ENCODE measurements around the gene DENND2C. TPM values are rescaled to one million over a fixed set of nuclear protein-coding genes. Genes with fewer than 3 reads are reported as not detected.

Gene DENND2C
- polyA plus RNA-seq, 1 donor from 2014 or later = 0.26 TPM

GRCh38 chr1:114597949-114598348, 71.9 kb downstream of the DENND2C start:
- no peaks in the 10 kb centered on the region for H3K9me2 ChIP-seq (ENCODE audit: insufficient read depth, low read length)
- H3K4me2 ChIP-seq (ENCODE audit: low read length) = no peak overlapping the region
- H3K9me3 ChIP-seq (ENCODE audit: low read length) = no peaks in the 10 kb centered on the region
- H3K4me3 ChIP-seq (ENCODE audit: low read length) = no peak overlapping the region
- no peaks in the 10 kb centered on the region for H3F3A ChIP-seq (ENCODE audit: insufficient read depth, low read length, poor library complexity, severe bottlenecking)
- no peaks in the 10 kb centered on the region for H3K79me2 ChIP-seq (replicated peaks; ENCODE audit: insufficient read depth, low read length)
- no peak overlapping the region for H3K27ac ChIP-seq (ENCODE audit: low read length)
- H4K20me1 ChIP-seq (ENCODE audit: insufficient read depth) = no peaks in the 10 kb centered on the region
- TF ChIP-seq MXI1 (conservative IDR thresholded peaks at IDR 0.05; ENCODE audit: poor library complexity, severe bottlenecking) = no peak
- no peak for TF ChIP-seq CTCF (IDR thresholded peaks at IDR 0.05; ENCODE audit: poor library complexity, severe bottlenecking)
- no peak for TF ChIP-seq SMC3 (conservative IDR thresholded peaks at IDR 0.05; ENCODE audit: poor library complexity)
- TF ChIP-seq RAD21 (conservative IDR thresholded peaks at IDR 0.05) = no peak
- TF ChIP-seq EP300 (conservative IDR thresholded peaks at IDR 0.05; ENCODE audit: poor library complexity, severe bottlenecking) = no peak
- TF ChIP-seq EZH2 (IDR thresholded peaks at IDR 0.05; ENCODE audit: borderline replicate concordance, insufficient read depth, low read length, poor library complexity, severe bottlenecking) = no peak
- no peak for TF ChIP-seq POLR2AphosphoS5 (IDR thresholded peaks at IDR 0.05)
- TF ChIP-seq REST (IDR thresholded peaks at IDR 0.05; ENCODE audit: borderline replicate concordance) = no peak
- TF ChIP-seq TAF1 (IDR thresholded peaks at IDR 0.05; ENCODE audit: low read depth) = no peak
- H3K36me3 ChIP-seq (ENCODE audit: insufficient read depth, low read length) = no peaks in the 10 kb centered on the region
- H2AFZ ChIP-seq (ENCODE audit: low read depth, low read length) = no peak overlapping the region
- no peak overlapping the region for H3K9ac ChIP-seq (ENCODE audit: low read length)
- no peaks in the 10 kb centered on the region for H3K27me3 ChIP-seq (ENCODE audit: insufficient read depth, low read depth, low read length)

GRCh38 chr1:114595602-114596001, 74.2 kb downstream of the DENND2C start:
- H3K36me3 ChIP-seq (ENCODE audit: insufficient read depth, low read length) = no peaks in the 10 kb centered on the region

More at GRCh38 chr1:114595602-114596001, 74.2 kb downstream of the DENND2C start:
- no peaks in the 10 kb centered on the region for H4K20me1 ChIP-seq (ENCODE audit: insufficient read depth)
- H3K4me3 ChIP-seq (ENCODE audit: low read length) = no peak overlapping the region
- H3K9ac ChIP-seq (ENCODE audit: low read length) = no peak overlapping the region
- TF ChIP-seq SMC3 (conservative IDR thresholded peaks at IDR 0.05; ENCODE audit: poor library complexity) (no peak), EZH2 (IDR thresholded peaks at IDR 0.05; ENCODE audit: borderline replicate concordance, insufficient read depth, low read length, poor library complexity, severe bottlenecking) (no peak), MXI1 (conservative IDR thresholded peaks at IDR 0.05; ENCODE audit: poor library complexity, severe bottlenecking) (no peak), TAF1 (IDR thresholded peaks at IDR 0.05; ENCODE audit: low read depth) (no peak), REST (IDR thresholded peaks at IDR 0.05; ENCODE audit: borderline replicate concordance) (no peak), CTCF (IDR thresholded peaks at IDR 0.05; ENCODE audit: poor library complexity, severe bottlenecking) (no peak), EP300 (conservative IDR thresholded peaks at IDR 0.05; ENCODE audit: poor library complexity, severe bottlenecking) (no peak), POLR2AphosphoS5 (IDR thresholded peaks at IDR 0.05) (no peak), RAD21 (conservative IDR thresholded peaks at IDR 0.05) (no peak)
- no peaks in the 10 kb centered on the region for H3K79me2 ChIP-seq (replicated peaks; ENCODE audit: insufficient read depth, low read length)
- H3K27ac ChIP-seq (ENCODE audit: low read length) = no peak overlapping the region
- no peak overlapping the region for H2AFZ ChIP-seq (ENCODE audit: low read depth, low read length)
- no peaks in the 10 kb centered on the region for H3K9me3 ChIP-seq (ENCODE audit: low read length)
- H3K9me2 ChIP-seq (ENCODE audit: insufficient read depth, low read length) = no peaks in the 10 kb centered on the region
- H3F3A ChIP-seq (ENCODE audit: insufficient read depth, low read length, poor library complexity, severe bottlenecking) = no peaks in the 10 kb centered on the region
- H3K4me2 ChIP-seq (ENCODE audit: low read length) = no peak overlapping the region
- H3K27me3 ChIP-seq (ENCODE audit: insufficient read depth, low read depth, low read length) = no peaks in the 10 kb centered on the region
